ENCODE results near the gene SERPINB6.
A peak's percentile ranks its signal among the peaks of the same experiment; 100 is the strongest.
"Not testable (repeated sequence)": the region's sequence is repeated elsewhere in the genome, so short reads cannot be mapped to it uniquely, and the experiment has no call there.

SERPINB6 gene

GRCh38 chr6:2998998-2999617, 27.7 kb upstream of the SERPINB6 start:
- no peak for DNase-seq

- not testable (repeated sequence) for DNase-seq
Observed at GRCh38 chr6:2998249-2998997, 27.1 kb upstream of the SERPINB6 start.

GRCh38 chr6:2993755-2994317, 22.5 kb upstream of the SERPINB6 start:
- no peak for DNase-seq

- DNase-seq = no peak
Observed at GRCh38 chr6:2992330-2992979, 21.1 kb upstream of the SERPINB6 start.

GRCh38 chr6:2990932-2991506, 19.7 kb upstream of the SERPINB6 start:
- no peak for DNase-seq

GRCh38 chr6:2990248-2990931, 19.0 kb upstream of the SERPINB6 start:
- DNase-seq = peak; percentile 62

GRCh38 chr6:2989332-2990247, 18.2 kb upstream of the SERPINB6 start:
- peak; percentile 92 for DNase-seq

- peak; percentile 92 for DNase-seq
Observed at GRCh38 chr6:2988426-2989331, 17.3 kb upstream of the SERPINB6 start.

GRCh38 chr6:2988094-2988425, 16.7 kb upstream of the SERPINB6 start:
- no peak for DNase-seq

GRCh38 chr6:2986722-2987221, 15.4 kb upstream of the SERPINB6 start:
- DNase-seq = peak; percentile 72

- no peak for DNase-seq
Observed at GRCh38 chr6:2984738-2985406, 13.5 kb upstream of the SERPINB6 start.

- DNase-seq = no peak
Observed at GRCh38 chr6:2982426-2983117, 11.2 kb upstream of the SERPINB6 start.

- no peak for DNase-seq
Observed at GRCh38 chr6:2980465-2980855, 9.1 kb upstream of the SERPINB6 start.

- DNase-seq = no peak
Observed at GRCh38 chr6:2979819-2980464, 8.6 kb upstream of the SERPINB6 start.

- DNase-seq = no peak
Observed at GRCh38 chr6:2978923-2979322, 7.6 kb upstream of the SERPINB6 start.

- DNase-seq = no peak
Observed at GRCh38 chr6:2977799-2978590, 6.6 kb upstream of the SERPINB6 start.

- DNase-seq = no peak
Observed at GRCh38 chr6:2977290-2977689, 5.9 kb upstream of the SERPINB6 start.

- no peak for DNase-seq
Observed at GRCh38 chr6:2976571-2977085, 5.3 kb upstream of the SERPINB6 start.
